Measurements from ENCODE around the gene DBN1. TPM values are rescaled to one million over a fixed set of nuclear protein-coding genes. Genes with fewer than 3 reads are reported as not detected.

The DBN1 gene
- total and polyA plus RNA-seq, 9 of the 15 experiments (the other 6 are each of a cell fraction or from before 2014, with no cell fraction given) = 0.25 to 87.2 (median 27.9) TPM

GRCh38 chr5:177484902-177485549, 11.6 kb upstream of the DBN1 start:
- H3K9me3 ChIP-seq (replicated peaks; ENCODE audit: control insufficient read depth, insufficient read depth, low read depth, low read length) = no peaks in the 10 kb centered on the region
- no peaks in the 10 kb centered on the region for H3K27me3 ChIP-seq (ENCODE audit: control insufficient read depth in 2 of 2, insufficient read depth in 2 of 2, low read length in 2 of 2)
- peak; percentile 25 for ATAC-seq
- no peak for DNase-seq (ENCODE audit: extremely low read depth in 1 of 4, low spot score in 3 of 4)
- WGBS (ENCODE audit: insufficient coverage, low coverage, missing lambda C conversion rate) = 71% methylated on average over 13 of the region's 13 CpGs
- peaks cover under 1 to 36% of the 10 kb centered on the region in 2 experiments; a peak in 3 of 5 replicates for H3K4me1 ChIP-seq (replicated peaks in 1 of 2; ENCODE audit: control insufficient read depth in 2 of 2, insufficient read depth in 2 of 2, low read length in 2 of 2)
- H3K27ac ChIP-seq (ENCODE audit: extremely low read depth, low read depth, low read length) = no peak overlapping the region
- no peaks in the 10 kb centered on the region for H3K79me2 ChIP-seq (ENCODE audit: control insufficient read depth, insufficient read depth, low read length)
- no peaks in the 10 kb centered on the region for H4K20me1 ChIP-seq (replicated peaks; ENCODE audit: control insufficient read depth, insufficient read depth, low read length)
- ChIA-PET POLR2A (interaction anchor here (0.6 to 2.4 kb wide), 6 partner anchors 8 to 403 kb away, joined by 3 to 14 read pairs (median 4); no protein-coding TSS in a partner anchor), CTCF (ENCODE audit: low intra/inter-chr PET ratio) (no interaction called here)
- intact Hi-C loops (cut with micrococcal nuclease) (no loop called here), in situ Hi-C loops (cut with MboI) (no loop called here)
- H3K9ac ChIP-seq (ENCODE audit: insufficient read depth in 1 of 2, low read depth in 2 of 2, low read length in 2 of 2) = peak overlapping the region in 1 of 2 experiments; percentile 76; a peak in 2 of 4 replicates
- no peak for FAIRE-seq
- no peak overlapping the region for H3K4me2 ChIP-seq (ENCODE audit: insufficient read depth, low read length)
- no peak overlapping the region for H3K4me3 ChIP-seq
- BruUV-seq (replicated peaks) = no TSS peak
- peaks cover 64% of the 10 kb centered on the region; the same call in 2 of the 3 replicates for H3K36me3 ChIP-seq (ENCODE audit: control insufficient read depth, insufficient read depth, low read length)
- H3K9me1 ChIP-seq (ENCODE audit: control insufficient read depth, insufficient read depth, low read length) = no peaks in the 10 kb centered on the region
- H2AFZ ChIP-seq (ENCODE audit: low read depth, low read length) = no peak overlapping the region
- TF ChIP-seq ZBTB33 (CRISPR knock-in tag; IDR thresholded peaks at IDR 0.05) (no peak), POLR2G (IDR thresholded peaks at IDR 0.05; ENCODE audit: low read depth, low read length) (peak; percentile 45; the same call in 1 of the 2 replicates), ZNF592 (IDR thresholded peaks at IDR 0.05) (no peak), PTBP1 (IDR thresholded peaks at IDR 0.05; ENCODE audit: low read depth, low read length) (no peak), STAT5B (CRISPR knock-in tag; IDR thresholded peaks at IDR 0.05) (no peak), POLR2AphosphoS2 (IDR thresholded peaks at IDR 0.05; ENCODE audit: low read length) (peak; percentile 84; the same call in 1 of the 2 replicates), POLR2A (conservative IDR thresholded peaks at IDR 0.05) (peak; percentile 45; the same call in 1 of the 2 replicates), POLR2B (IDR thresholded peaks at IDR 0.05; ENCODE audit: low read depth, partially characterized antibody) (peak; percentile 45), MYNN (IDR thresholded peaks at IDR 0.05) (peak; percentile 67; the same call in 1 of the 2 replicates), MYNN (CRISPR knock-in tag; IDR thresholded peaks at IDR 0.05) (no peak), HNRNPL (IDR thresholded peaks at IDR 0.05; ENCODE audit: low read depth, low read length) (no peak), CTBP1 (IDR thresholded peaks at IDR 0.05; ENCODE audit: borderline replicate concordance) (no peak), FOXA1 (IDR thresholded peaks at IDR 0.05; ENCODE audit: borderline replicate concordance) (no peak), ZNF384 (IDR thresholded peaks at IDR 0.05; ENCODE audit: low read depth, low read length) (no peak), TEAD1 (CRISPR knock-in tag; IDR thresholded peaks at IDR 0.05) (no peak), CBFB (CRISPR knock-in tag; IDR thresholded peaks at IDR 0.05) (no peak), STAT5A (IDR thresholded peaks at IDR 0.05; ENCODE audit: borderline replicate concordance, low read length) (no peak), SUPT5H (IDR thresholded peaks at IDR 0.05) (peak; percentile 5), SIN3A (IDR thresholded peaks at IDR 0.05; ENCODE audit: borderline replicate concordance in 2 of 2, control insufficient read depth in 1 of 2, low read depth in 2 of 2, low read length in 2 of 2) (no peak)

Data from K562 (cell line).